ENCODE results near the gene PACS2. TPM values are rescaled to one million over a fixed set of nuclear protein-coding genes. Genes with fewer than 3 reads are reported as not detected.

Gene PACS2
- polyA plus RNA-seq, 3 donors from 2014 or later: 2.0 to 3.3 (median 2.7) TPM

DNA sequence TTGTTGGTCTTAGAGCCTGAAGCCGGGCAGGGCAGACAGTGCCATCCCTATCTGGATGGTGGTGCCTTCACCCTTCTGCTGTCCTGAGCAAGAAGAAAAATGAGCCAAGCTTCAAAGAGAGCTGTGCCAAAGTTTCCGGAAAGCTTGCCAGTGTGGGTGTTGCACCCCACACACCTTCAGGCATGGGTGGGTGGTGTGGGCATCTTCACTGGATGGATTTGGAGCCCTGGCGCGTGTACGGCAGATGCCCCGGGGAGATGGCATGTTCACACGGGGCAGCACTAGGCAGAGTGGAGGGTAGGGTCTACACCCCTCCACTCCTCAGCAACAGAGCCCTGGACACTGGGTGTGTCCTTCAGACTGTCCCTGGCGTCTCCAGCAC is 33.0 kb downstream of the PACS2 start:
- Mint-ChIP-seq H3K27ac (no peak overlapping the region), H3K9me3 (peaks cover 0 to 3% (median 0%) of the 10 kb centered on the region in 6 donors), H3K27me3 (ENCODE audit: low read depth in 3 of 3) (peaks cover 0 to 1% (median 0%) of the 10 kb centered on the region in 3 donors), H3K4me1 (peaks cover 5 to 6% of the 10 kb centered on the region in 2 donors), H3K36me3 (peaks cover 0 to 5% (median 0%) of the 10 kb centered on the region in 3 donors), H3K4me3 (no peak overlapping the region)
- DNase-seq: no peak

DNA sequence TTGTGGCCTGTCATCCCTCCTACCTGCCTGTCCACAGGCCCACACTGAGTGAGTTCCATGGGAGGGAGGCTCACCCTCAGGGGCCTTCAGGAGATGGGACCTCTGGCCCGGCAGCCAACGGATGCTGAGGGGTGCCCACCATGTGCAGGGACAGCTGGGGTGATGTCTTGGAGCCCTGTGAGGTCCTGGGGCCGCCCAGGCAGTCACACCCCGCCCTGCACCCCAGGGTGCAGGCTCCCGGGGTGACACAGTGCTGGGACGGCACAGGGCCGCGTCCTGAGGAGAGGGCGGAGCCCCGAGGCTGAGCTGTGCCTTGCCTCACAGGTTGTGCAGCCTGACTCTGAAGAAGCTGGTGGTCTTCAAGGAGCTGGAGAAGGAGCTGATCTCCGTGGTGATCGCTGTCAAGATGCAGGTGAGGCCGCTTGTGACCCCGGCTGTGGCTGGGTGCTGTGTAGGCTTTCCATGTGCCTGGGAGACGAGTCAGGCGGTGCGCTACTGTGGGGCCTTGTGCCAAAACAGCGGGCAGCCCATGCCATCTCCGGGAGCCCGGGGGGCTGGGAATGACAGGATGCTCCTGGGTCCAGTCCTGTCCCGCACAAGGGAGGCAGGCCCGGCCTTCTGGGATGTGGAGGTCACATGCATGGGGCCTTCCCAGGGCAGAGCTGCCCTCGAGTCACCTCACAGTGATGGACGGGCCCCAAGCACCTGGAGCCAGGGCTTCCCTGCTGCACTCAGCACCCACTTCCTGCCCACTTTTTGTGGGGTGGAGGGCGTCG is 33.8 kb downstream of the PACS2 start:
- H3K4me1 Mint-ChIP-seq: peaks cover under 1 to 2% of the 10 kb centered on the region in 2 donors
- no peak overlapping the region for H3K4me3 Mint-ChIP-seq
- H3K27ac Mint-ChIP-seq: no peak overlapping the region

DNA sequence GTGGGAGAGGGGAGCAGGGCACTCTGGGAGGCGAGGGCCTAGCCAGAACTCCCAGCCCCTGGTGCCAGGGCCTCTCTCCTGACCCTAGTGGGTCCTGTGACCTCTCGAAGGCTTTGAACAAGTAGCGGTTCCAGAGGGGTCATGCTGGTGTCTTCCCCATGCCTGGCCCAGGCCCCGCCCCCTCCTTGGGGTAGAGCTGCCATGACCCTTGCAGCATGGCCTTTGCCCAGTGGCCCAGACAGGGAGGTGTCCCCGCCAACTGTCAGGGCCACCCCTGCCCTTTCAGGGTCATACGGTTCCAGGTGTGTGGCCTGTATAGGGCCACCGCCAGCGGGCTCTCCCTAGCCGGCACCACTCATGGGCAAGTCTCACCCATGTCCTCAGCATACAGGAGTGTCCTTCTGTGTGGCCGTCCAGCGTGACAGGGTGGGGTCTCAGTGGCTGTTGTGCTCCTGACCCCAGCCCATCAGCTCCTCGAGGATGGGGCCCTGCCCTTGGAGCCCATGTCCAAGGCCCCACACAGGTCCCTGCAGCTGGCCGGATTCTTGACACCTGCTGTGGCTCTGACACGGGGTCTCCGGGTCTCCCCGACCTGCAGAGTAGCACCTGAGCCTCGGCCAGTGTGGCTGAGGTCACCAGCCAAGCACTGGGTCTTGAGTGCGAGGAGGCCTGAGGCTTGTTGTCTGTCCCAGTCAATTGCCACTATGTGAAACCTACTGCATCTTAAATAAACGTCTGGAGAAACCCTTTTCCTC is 34.6 kb downstream of the PACS2 start:
- peaks cover 0 to 3% (median 0%) of the 10 kb centered on the region in 6 donors for H3K9me3 Mint-ChIP-seq

More for the DNA sequence above, 33.8 kb downstream of the PACS2 start:
- peaks cover 0 to 1% (median 0%) of the 10 kb centered on the region in 3 donors for H3K27me3 Mint-ChIP-seq (ENCODE audit: low read depth in 3 of 3)
- no peak for DNase-seq
- peaks cover 0 to 5% (median 0%) of the 10 kb centered on the region in 3 donors for H3K36me3 Mint-ChIP-seq
- H3K9me3 Mint-ChIP-seq: peaks cover 0 to 3% (median 0%) of the 10 kb centered on the region in 6 donors

DNA sequence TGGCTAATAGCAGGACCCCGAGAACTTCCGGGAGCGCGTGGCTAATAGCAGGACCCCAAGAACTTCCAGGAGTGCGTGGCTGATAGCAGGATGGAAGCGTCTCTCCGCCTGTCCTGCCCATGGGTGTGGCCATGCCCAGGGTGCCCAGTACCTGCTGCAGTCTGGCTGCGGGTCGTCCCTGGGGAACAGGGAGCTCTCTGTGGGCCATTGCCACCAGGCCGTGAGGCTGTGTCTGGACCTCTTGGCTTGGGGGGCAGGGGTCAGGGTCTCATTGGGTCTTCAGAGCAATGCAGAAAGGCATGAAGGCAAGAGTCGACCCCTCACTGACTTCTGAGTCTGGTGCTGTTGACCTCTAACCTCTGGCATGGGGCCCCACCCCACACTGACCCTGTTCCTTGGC is 35.4 kb downstream of the PACS2 start:
- peaks cover 0 to 2% of the 10 kb centered on the region in 2 donors for H3K4me1 Mint-ChIP-seq
- H3K9me3 Mint-ChIP-seq: peaks cover 0 to 3% (median 0%) of the 10 kb centered on the region in 6 donors
- DNase-seq: no peak
- H3K27ac Mint-ChIP-seq: no peak overlapping the region
- H3K27me3 Mint-ChIP-seq (ENCODE audit: low read depth in 3 of 3): peaks cover 0 to 1% (median 0%) of the 10 kb centered on the region in 3 donors
- no peak overlapping the region for H3K4me3 Mint-ChIP-seq
- peaks cover 0 to 5% (median 0%) of the 10 kb centered on the region in 3 donors for H3K36me3 Mint-ChIP-seq

More for the DNA sequence above, 34.6 kb downstream of the PACS2 start:
- H3K4me3 Mint-ChIP-seq: no peak overlapping the region
- H3K27ac Mint-ChIP-seq: no peak overlapping the region
- no peak for DNase-seq
- peaks cover 0 to 2% of the 10 kb centered on the region in 2 donors for H3K4me1 Mint-ChIP-seq
- peaks cover 0 to 5% (median 0%) of the 10 kb centered on the region in 3 donors for H3K36me3 Mint-ChIP-seq
- peaks cover 0 to 1% (median 0%) of the 10 kb centered on the region in 3 donors for H3K27me3 Mint-ChIP-seq (ENCODE audit: low read depth in 3 of 3)

DNA sequence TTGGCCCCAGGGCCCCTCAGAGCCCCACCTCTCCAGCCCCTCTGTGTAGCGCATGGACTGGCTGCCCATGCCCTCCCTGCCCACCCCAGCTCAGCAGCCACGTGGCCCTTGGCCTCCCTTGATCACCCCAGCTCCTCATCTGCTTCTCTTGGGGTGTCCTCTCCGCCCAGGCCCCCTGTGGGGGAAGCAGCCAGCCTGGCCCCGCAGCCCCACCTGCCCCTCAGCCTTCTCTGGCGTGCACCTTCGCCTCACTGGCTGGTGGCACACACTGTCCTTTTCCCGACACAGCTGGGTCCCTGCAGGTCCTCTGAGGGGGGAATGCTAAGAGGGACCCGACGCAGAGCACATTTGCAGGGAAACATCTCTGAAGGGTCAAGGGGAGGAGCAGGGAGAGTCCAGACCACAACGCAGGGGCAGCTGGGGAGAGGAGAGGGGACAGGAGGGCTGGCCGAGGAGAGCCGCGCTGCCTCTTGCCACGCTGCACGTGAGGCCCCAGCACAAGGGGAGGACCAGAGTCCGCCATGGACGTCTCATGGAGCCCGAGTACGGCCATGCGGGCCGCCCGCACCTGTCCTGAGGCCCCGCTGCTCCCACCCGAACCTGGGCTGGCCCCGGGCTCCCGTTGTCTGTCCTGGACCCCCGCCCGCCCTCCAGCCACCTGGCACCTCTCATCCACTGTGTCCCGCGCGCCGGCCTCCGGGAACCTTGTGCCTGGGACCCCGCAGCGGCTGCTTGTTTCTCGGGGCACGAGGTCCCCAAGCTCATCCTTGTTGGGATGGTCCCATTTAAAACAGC is 36.1 kb downstream of the PACS2 start:
- Mint-ChIP-seq H3K27ac (no peak overlapping the region), H3K4me3 (no peak overlapping the region), H3K9me3 (peaks cover 0 to 2% (median 0%) of the 10 kb centered on the region in 6 donors), H3K4me1 (peaks cover 0 to 2% of the 10 kb centered on the region in 2 donors), H3K27me3 (ENCODE audit: low read depth in 3 of 3) (peaks cover 0 to 2% (median 1%) of the 10 kb centered on the region in 3 donors), H3K36me3 (peaks cover 0 to 2% (median 0%) of the 10 kb centered on the region in 3 donors)
- no peak for DNase-seq

DNA sequence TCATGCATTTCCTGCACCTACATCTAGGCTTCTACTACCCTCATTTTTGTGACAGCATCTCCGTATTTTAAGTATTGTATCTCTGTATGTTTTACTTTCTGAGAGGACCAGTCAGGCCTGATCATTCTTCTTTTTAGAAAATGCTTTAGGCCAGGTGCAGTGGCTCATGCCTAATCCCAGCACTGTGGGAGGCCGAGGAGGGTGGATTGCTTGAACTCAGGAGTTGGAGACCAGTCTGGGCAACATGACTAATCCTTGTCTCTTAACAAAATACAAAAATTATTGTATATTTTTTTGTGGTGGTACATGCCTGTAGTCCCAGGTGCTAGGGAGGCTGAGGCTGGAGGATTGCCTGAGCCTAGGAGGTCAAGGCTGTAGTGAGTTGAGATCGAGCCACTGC is 36.9 kb downstream of the PACS2 start:
- peaks cover 0 to 2% (median 1%) of the 10 kb centered on the region in 3 donors for H3K27me3 Mint-ChIP-seq (ENCODE audit: low read depth in 3 of 3)

DNA sequence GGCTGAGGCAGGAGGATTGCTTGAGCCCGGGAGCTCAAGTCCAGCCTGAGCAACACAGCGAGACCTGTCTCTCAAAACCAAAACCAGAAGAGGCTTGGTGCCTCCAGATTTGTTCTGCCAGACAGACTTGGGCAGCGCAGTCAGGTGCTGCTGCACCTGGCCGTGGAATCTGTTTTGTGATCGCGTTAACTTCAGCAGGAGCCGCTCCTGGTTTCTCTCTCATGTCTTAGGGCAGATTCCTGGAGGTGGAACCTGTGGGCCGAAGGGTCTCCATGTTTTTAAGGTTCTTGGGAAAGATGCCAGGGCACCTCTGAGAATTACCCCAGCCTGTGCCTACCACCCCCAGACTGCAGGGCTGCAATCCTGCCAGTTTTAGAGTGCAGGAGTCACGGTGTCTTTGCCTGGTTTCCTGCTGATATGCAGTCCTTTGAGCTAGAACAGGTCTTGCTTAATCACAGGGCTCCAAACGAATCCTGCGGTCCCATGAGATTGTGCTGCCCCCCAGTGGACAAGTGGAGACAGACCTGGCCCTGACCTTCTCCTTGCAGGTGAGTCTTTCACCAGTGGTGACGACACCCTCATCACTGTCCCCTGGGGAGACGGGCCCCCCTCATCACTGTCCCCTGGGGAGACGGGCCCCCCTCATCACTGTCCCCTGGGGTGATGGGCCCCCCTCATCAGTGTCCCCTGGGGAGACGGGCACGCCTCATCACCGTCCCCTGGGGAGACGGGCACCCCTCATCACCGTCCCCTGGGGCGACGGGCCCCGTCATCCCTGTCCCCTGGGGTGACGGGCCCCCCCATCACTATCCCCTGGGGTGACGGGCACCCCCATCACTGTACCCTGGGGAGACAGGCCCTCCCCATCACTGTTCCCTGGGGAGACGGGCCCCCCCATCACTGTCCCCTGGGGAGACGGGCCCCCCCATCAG is 37.6 kb downstream of the PACS2 start:
- H3K4me3 Mint-ChIP-seq: no peak overlapping the region
- H3K36me3 Mint-ChIP-seq: no peaks in the 10 kb centered on the region
- H3K27me3 Mint-ChIP-seq (ENCODE audit: low read depth in 3 of 3): peaks cover 0 to 2% (median 1%) of the 10 kb centered on the region in 3 donors
- H3K27ac Mint-ChIP-seq: no peak overlapping the region
- peak; percentile 78 to 82 (median 78) for DNase-seq
- peaks cover 0 to 2% of the 10 kb centered on the region in 2 donors for H3K4me1 Mint-ChIP-seq
- no peaks in the 10 kb centered on the region for H3K9me3 Mint-ChIP-seq

More for the DNA sequence above, 36.9 kb downstream of the PACS2 start:
- Mint-ChIP-seq H3K36me3 (no peaks in the 10 kb centered on the region), H3K4me3 (no peak overlapping the region), H3K27ac (peak overlapping the region in 1 of 6 donors; percentile 22), H3K9me3 (no peaks in the 10 kb centered on the region), H3K4me1 (peaks cover 0 to 2% of the 10 kb centered on the region in 2 donors)
- no peak for DNase-seq

DNA sequence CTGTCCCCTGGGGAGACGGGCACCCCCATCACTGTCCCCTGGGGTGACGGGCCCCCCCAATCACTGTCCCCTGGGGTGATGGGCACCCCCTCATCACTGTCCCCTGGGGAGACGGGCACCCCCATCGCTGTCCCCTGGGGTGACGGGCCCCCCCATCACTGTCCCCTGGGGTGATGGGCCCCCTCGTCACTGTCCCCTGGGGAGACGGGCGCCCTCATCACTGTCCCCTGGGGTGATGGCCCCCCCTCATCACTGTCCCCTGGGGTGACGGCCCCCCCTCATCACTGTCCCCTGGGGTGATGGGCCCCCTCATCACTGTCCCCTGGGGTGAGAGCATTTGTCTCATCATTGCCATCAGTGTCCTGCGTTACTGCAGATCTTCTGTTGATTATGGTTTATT is 38.6 kb downstream of the PACS2 start:
- Mint-ChIP-seq H3K9me3 (no peaks in the 10 kb centered on the region), H3K4me3 (no peak overlapping the region), H3K27me3 (ENCODE audit: low read depth in 3 of 3) (peaks cover 0 to 4% (median 1%) of the 10 kb centered on the region in 3 donors), H3K4me1 (peaks cover 0 to 2% of the 10 kb centered on the region in 2 donors), H3K36me3 (no peaks in the 10 kb centered on the region), H3K27ac (no peak overlapping the region)
- DNase-seq: no peak

DNA sequence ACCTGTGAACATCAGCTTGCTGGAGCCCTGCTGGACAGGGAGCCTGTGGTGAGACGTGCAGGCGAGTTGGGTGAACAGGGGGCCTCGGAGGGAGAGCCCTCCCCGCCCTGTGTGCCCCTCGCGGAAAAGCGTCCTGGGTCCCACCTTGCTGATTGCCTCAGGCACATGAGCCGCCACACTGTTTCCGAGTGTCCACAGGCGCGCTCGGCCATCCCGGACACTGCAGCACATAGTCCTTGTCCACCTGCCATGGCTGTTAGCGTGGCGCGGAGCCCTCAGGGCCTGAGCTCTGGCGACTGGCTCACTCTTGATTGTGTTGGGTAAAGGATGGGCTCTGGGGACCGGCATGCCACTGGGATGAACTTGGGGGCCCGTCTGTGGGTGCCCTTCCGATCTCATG is 40.0 kb downstream of the PACS2 start:
- Mint-ChIP-seq H3K36me3 (no peaks in the 10 kb centered on the region), H3K27me3 (ENCODE audit: low read depth in 3 of 3) (peaks cover 0 to 4% (median 1%) of the 10 kb centered on the region in 3 donors), H3K27ac (no peak overlapping the region), H3K4me3 (no peak overlapping the region), H3K9me3 (no peaks in the 10 kb centered on the region), H3K4me1 (peaks cover 0 to 2% of the 10 kb centered on the region in 2 donors)
- no peak for DNase-seq

DNA sequence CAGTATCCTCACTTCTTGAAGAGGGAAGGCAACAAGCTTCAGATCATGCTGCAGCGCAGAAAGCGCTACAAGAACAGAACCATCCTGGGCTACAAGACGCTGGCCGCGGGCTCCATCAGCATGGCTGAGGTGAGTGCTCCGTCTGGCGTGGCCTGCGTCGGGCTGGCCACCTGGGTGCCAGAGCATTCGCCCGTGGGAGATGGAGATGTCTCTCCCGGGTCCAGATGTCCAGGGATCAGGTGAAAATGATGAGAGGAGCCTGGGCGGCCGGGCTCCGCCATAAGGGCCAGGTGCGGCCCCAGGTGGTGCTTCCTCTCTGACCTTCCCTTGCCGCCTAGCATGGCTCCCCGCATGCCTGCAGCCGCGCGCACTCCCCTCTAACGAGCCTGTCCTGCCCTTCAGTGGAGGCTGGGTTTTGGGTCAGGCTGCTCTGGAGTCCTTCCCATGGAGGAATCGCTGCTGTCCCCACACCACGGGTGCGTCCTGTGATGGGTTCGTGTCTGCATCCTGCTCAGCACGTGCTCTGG is 40.6 kb downstream of the PACS2 start:
- peaks cover 0 to 4% (median 1%) of the 10 kb centered on the region in 3 donors for H3K27me3 Mint-ChIP-seq (ENCODE audit: low read depth in 3 of 3)
- no peak overlapping the region for H3K27ac Mint-ChIP-seq
- H3K4me3 Mint-ChIP-seq: no peak overlapping the region
- peaks cover 0 to 2% of the 10 kb centered on the region in 2 donors for H3K4me1 Mint-ChIP-seq
- H3K9me3 Mint-ChIP-seq: no peaks in the 10 kb centered on the region
- H3K36me3 Mint-ChIP-seq: no peaks in the 10 kb centered on the region
- no peak for DNase-seq

DNA sequence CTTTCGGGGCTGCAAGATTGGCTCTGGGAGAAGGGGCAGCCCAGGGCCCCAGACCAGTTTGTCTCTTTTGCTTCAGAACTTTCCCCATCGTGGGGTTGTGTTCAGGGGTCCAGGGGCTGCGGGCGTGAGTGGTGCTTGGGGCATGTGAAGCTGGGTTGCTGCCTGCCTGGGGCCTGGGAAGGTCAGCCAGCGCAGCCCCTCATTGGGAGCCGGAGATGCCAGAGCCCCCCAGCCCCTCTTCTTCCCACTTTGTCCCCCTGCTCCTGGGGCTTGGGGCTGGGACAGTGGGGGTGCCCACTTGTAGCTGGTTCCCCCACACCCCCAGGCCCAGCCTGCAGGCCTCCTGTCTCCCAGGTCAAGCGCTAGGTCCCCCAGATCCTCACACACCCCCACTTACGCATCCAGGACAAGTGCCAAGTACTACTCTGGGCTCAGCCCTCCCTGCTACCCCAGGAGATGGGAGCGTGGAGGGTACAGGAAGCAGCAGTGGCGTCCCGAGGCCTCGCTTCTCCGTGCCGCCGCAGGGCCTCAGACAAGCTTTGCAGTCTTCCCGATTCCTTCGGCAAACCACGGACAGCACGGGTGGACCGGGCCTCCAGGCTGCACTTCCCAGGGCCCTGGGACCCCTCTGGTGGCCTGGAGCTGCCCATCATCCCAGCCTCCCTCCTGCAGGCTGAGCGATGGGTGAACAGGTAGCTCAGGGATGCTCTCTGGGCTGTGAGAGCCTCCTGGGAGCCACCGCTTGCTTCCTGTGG is 41.5 kb downstream of the PACS2 start:
- H3K27ac Mint-ChIP-seq: no peak overlapping the region
- DNase-seq: no peak
- peaks cover 0 to 2% of the 10 kb centered on the region in 2 donors for H3K4me1 Mint-ChIP-seq

DNA sequence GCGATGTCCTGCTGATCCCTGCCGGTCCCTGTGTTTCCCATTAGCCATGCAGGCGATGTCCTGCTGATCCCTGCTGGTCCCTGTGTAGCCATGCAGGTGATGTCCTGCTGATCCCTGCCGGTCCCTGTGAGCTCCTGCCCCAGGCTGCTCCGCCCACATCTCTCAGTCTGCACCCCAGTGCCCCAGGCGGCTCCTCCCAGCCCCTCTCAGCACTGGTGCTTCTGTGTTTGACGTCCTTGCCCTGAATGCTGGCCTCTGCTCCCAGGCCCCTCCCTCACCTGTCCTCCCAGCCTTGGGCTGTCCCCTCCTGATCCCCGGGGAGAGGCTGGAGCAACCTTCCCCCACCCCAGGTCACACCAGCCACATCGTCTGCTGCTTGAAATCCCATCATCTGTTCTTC is 42.4 kb downstream of the PACS2 start:
- no peaks in the 10 kb centered on the region for H3K9me3 Mint-ChIP-seq
- no peak overlapping the region for H3K4me3 Mint-ChIP-seq
- peaks cover 0 to 5% (median 5%) of the 10 kb centered on the region in 3 donors for H3K36me3 Mint-ChIP-seq
- H3K27me3 Mint-ChIP-seq (ENCODE audit: low read depth in 3 of 3): peaks cover 0 to 5% (median 3%) of the 10 kb centered on the region in 3 donors
- peaks cover 0 to 2% of the 10 kb centered on the region in 2 donors for H3K4me1 Mint-ChIP-seq
- DNase-seq: no peak
- no peak overlapping the region for H3K27ac Mint-ChIP-seq

More for the DNA sequence above, 41.5 kb downstream of the PACS2 start:
- Mint-ChIP-seq H3K36me3 (peaks cover 0 to 5% (median 4%) of the 10 kb centered on the region in 3 donors), H3K9me3 (no peaks in the 10 kb centered on the region), H3K4me3 (no peak overlapping the region), H3K27me3 (ENCODE audit: low read depth in 3 of 3) (peaks cover 0 to 5% (median 3%) of the 10 kb centered on the region in 3 donors)
